Medulla oblongata (tissue), 1 donor: Measurements from ENCODE around the gene PACSIN1.
"Not testable (repeated sequence)": the region's sequence is repeated elsewhere in the genome, so short reads cannot be mapped to it uniquely, and the experiment has no call there.

ENCODE experiments used
- DNase-seq: peaks from one replicate; pipeline ENCODE4 v3.0.0-alpha.2; 2015; ENCODE audit errors: extremely low spot score

Gene PACSIN1

DNA sequence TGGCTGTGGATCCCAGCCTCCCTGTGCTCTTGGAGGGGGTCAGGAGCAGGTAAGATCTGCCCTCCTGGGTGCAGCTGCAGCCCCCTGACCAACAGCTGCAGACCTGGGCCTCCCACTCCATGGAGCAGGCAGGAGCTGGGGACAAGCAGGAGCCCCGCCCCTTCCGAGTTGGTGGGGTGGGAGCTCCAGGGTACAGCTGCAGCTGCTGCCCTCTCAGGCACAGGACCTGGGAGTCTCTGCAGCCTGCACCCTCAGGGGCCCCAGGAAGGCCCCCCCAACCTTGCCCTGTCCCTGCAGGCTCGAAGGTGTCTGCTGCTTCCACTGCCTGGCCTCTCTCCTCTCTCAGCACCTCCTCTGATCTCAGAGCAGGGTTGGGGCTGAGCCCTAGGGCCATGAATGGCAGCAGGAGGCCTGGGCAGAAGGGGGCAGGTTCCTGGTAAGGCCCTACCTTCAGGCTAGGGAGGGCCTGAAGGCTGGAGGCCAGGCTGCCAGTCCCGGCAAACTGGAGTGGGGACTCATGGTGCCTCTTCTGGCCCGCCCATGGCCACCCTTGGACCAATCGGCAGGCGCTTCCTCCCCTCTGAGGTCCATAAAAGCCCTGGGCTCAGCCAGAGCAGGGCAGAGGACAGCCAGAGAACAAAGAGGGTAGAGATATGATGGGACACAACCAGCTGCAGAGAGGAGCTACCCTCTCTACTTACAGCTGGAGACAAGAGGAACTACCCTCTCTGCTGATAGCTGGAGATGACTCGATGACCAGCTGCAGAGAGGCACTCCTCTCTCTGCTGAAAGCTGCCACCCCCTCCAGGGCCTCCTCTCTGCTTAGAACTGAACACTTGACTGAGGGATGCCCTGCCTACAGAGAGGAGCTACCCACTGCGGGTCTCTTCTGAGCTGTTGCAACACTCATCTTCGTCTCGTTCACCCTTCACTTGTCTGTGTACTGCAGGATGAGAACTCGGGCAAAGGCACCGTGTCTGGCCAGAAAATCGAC lies 7.8 kb upstream of the PACSIN1 start:
- no peak for DNase-seq

DNA sequence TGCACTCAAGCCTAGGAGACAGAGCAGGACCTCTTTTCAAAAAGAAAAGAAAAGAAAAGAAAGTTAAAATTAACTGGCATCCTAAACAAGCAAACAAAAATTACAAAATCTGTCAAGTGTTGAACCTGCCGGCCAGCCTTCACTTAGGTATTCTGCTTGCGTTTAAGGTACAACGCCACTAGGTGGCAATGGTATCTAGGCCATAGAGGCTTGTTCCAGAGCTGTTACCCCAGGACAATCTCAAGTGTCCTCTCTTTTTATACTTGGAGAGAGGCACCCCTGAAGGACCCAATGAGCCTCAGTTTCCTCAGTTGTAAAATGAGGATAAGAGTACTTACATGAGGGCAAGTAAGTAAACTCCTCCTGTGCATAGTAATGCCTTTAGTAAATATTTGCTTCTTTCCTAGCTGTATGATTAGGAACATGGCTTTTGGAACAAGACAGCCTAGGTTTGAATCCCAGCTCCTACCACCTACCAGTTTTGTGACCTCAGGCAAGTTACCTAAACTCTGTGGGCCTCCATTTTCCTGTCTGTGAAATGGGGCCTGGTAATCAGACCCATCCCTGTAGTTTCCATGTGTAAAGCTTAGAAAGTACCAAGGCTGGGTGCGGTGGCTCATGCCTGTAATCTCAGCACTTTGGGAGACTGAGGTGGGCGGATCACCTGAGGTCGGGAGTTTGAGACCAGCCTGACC lies 5.8 kb upstream of the PACSIN1 start:
- DNase-seq: peak; percentile 36

DNA sequence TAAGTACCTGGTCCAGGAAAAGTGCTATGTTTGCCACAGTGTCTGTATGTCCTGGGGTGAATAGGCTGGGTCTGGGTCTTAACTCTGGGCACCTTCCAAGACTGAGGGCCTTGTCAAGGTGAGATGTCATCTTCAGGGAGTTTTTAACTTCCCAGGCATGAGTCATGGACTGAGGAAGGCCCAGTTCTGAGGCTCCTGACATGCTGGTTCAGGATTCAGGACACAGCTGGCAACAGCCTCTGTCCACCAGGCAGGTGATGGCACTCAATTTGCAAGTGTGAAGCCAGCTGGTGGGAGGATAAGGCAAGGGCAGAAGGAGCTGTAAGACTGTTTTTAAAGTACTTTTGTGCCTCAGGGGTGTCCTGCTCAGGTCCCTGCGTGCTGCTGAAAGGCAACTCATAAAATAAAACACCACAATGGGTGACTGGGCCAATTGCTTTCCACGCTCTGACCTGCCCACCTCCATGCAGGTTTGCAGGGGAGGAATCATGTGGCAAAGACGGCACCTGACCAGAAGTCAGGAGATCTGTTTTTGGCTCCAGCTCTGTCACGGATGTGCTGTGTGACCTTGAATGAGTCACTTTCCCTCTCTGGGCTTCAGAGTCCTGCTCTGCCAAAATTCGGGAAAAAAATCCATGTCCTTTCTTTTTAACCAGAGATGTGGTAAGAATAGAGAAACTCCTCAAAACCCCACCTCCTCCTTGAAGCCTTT lies 4.9 kb upstream of the PACSIN1 start:
- no peak for DNase-seq

DNA sequence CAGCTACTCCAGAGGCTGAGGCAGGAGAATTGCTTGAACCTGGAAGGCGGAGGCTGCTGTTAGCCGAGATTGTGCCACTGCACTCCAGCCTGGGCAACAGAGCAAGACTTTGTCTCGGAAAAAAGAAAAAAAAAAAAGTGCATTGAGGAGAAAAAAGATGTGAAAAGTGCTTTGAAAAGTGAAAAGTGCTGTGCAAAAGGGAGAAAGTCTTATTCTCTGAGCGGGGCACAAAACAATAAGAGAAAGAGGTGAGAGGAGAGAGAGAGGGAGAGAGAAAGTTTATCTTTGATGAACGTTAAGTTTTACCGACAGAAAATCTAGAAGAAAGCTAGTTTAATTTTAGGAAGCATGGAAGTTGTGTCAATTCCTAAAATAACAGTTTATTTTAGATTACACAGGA lies 3.9 kb upstream of the PACSIN1 start:
- DNase-seq: no peak

DNA sequence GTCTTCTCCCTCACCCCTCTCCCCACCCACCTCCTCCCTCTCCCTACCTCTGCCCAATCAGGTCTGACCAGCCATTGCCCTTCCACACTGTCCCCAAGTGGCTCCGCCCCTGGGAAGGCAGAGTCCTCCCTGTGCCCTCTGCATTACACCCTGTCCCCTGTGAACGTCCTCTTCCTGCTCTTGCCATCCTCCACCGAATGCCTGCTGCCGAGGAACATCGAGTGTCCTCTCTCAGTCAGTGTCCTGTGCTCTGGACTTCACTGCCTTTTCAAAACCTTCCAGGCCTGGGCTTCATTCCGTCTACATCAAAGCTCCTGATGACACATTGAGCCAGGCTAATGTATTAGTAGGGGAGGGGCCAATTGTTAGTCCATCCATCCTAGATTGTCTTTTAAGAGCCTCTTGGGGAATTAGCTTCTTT lies 3.3 kb upstream of the PACSIN1 start:
- DNase-seq: no peak

DNA sequence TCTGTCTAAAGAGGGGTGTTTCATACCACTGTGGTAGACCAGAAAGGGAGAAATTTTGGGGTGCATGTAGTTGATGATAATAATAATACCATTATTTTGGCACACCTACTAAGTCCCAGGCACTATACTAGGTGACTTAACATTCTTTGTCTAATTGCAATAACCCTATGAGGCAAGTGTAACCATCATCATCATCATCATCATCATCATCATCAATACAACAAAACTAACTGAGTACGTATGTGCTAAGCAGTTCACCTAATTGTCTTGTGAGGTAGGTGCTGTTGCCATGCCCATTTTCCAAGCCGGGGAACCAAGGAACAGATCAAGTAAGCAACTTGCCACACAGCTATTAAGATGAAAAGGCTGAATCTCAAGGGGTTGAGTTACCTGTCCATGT lies 2.6 kb upstream of the PACSIN1 start:
- DNase-seq: no peak

DNA sequence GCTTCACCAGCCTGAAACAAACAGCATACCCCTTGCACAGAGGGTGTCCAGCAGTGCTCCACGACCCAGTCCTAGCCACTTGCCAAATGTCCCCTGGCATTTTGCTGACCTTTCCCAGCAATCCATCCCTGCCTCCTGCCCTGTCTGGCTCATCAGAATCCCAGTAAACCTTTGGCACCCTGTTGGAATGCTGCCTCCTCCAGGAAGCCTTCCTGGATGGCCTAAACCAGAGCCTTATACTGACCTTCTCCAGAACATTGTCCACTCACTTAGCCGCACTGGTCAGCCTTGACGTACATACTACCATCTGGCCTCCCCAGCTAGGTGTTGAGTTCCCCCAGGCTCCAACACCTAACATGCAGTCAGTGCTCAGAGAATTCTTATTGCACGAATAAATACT lies 2.0 kb upstream of the PACSIN1 start:
- DNase-seq: no peak

DNA sequence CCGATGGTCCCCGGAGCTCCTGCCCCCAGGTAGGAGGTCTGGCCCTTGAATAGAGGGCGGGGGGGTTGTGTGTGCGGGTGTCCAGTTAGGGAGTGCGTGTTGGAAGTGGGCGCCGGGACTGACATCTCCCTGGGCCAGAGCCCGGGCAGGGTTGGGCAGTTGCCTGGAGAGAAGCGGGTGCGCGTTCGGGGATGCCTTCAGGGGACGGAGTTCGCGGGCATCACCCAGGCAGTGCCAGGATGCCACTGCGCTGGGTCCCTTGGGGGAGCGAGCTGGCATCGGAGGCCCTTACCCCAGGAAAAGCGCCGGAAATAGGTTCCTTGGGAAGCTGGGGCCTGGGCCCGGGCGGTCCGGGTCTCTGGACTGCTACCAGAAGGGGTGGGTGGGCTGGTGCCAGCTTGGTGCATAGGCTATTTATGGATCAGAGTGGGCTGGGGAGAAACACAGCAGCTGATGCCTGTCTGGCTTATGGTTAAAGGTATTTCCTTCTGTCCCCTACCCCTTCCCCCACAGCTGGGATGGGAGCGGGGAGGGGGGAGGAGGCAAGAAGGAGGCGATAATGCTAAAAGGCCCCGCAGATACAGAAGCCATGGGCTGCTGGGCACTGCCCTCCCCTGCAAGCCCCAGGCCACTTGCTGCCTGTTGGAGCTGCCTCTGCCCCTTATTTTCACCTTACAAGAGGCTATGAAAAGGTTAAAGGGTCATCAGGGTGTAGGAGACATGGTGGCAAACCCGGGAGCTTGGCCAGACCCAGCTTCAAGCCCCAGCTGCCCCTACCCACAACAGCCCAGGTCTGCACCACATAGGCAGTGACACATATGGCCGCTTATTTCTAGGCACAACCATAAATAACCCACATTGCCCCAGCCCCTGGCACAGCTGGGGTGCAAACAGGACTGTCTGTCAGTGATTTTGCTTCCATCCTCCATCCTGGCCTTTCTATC lies 638 bp downstream of the PACSIN1 start:
- no peak for DNase-seq

DNA sequence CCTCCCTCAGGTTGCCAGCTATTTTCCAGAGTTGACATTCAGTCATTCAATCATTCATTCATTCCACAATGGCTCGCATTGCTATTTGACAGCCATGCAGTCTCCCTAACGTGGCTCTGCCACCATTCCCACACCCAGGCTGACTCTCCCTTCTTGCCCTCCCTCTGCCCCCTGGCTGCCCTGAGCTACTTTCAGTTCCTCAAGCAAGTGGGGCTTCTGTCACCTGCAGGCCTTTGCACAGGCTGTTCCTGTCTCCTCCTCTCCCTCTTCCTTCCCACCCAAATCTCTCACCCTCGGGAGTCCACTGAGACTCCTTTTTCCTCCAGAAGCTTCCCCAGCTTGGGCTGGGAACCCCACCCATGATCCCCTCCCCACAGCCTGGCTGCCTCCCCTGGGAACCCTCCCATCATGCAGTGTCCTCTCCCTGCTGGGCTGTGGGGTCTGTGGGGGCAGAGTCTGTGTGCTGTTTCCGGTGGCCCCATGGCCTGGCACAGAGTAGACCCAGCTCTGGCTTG lies 2.6 kb downstream of the PACSIN1 start:
- DNase-seq: no peak

DNA sequence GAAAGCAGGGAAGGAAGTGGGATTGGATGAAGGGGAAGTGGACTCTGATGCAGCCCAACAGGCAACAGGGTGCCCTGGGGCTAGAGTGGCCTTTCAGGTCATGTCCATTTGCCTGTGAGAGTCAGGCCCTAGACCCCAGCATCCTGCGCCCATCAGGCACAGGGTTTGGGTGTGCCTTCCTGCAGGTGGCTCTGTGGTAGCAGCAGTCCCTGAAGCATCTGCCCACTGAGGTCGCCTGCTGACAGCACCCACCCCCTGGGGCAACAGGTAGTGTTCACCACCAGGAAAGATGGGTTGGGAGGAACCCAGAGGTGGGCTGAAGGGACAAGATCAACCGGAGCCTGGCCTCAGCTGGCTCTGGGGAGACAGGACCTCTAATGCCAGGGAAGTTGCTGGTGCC lies 3.6 kb downstream of the PACSIN1 start:
- DNase-seq: no peak

DNA sequence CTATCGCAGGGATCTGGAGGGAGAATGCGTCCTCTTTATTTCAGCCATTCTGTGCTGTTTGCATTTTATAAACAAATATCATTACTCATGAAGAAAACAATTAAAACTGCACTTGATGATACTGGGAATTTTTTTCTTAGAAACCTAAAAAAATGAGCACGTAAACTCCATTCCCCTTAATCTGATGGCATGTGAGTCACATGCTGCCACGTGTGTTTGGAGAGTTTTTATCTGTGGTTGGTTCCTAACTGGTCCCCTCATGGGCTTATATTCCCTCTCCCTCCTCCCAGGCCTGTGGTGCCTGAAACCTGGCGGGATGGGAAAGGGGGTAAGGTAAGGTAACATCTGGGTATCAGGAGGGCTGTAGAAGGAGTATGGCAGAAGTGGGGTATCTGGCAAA lies 6.5 kb downstream of the PACSIN1 start:
- DNase-seq: no peak

DNA sequence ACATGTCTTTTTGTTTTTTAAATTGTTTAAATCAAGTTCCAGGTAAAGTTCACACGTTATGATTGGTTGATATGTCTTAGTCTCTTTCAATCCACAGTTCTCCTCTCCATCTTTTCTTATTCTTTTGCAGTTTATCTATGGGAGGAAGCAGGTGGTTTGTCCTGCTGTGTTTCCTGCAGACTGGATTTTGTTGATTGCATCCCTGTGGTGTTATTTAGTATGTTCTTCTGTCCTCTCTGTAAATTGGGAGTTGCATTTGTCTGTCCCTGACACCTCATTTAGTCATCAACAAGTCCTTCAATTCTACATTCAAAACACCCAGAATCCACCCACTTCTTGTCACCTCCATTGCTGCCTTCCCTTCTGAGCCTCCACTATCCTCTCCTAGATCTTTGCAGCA lies 8.1 kb downstream of the PACSIN1 start:
- DNase-seq: no peak

DNA sequence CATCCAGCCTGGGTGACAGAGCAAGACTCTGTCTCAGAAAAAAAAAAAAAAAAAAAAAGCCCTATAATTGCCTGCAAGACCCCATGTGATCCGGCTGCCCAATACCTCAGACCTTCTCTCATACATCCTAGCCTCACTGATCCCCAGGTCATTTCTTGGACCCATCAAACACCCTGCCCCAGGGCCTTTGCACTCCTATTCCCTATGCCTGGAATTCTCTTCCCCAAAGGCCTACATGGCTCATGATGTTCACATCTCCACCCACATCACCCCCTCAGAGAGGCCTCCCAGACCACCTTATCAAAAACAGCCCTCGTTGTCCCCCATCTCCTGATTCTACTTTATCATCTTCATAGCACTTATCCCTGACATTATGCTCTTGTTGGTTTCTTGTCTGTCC lies 8.9 kb downstream of the PACSIN1 start:
- DNase-seq: no peak

DNA sequence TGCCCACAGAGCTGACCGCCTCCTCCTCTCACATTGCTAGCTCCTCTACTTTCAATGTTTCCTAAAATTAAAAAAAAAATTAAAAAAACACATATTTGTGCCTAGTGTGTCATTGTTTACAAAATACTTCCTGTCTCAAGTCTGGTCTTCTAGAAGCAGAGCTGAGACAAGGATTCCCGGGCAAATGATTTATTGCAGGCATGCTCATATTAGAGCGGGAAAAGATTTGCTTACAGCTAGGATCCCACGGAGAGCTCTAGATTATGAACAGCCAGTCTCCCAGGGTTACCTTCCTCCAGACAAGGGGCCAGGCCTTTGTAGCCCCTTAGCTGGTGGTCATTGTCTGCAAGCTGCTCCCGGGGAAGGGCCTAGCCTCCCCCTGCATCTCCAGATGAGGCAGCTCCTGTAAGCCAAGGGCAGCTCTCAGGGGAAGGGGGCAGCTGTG lies 9.4 kb downstream of the PACSIN1 start:
- DNase-seq: no peak

DNA sequence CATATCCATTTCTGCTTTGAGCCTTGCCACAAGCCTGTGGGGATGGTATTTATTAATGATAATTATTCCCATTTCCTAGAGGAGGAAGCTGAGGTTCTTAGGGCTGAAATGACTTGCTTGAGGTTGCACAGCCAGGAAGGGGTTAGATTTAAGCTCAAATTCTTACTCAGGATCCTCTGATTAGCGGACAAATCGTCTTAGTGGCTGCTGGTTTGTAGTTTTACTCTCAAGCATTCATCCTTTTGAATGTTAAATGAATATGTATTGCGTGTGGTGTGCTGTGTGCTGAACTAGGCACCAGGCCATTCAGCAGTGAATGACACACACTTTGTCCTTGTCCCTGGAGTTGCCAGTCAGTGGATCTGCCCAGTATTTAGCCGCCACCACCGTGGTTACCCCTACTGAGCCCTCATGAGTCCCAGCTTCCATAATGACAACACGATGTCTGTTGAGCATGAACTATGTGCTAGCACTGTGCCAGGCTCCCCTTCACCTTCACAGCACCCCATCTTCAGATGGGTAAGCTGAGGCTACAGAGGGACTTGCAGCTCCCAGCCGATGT lies 10.0 kb downstream of the PACSIN1 start:
- DNase-seq: no peak

DNA sequence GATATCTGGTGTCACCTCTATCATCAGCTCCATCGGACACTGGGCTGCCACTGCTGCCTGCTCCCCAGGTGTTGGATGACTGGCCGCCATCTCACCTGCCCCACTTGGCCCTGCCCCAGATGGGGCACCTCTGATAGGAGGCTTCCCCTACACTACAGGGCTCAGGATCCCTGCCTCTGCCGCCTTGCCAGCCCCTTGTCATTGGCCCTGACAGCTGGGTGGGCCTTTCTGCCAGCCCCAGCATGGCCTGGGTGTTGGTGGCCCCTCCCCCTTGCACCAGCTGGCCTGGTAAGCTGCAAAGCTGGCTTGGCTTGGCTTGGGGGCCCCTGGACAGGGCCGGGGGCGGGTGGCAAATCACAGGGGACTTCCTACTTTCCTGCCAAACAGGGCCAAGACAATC lies 10.6 kb downstream of the PACSIN1 start:
- no peak for DNase-seq

DNA sequence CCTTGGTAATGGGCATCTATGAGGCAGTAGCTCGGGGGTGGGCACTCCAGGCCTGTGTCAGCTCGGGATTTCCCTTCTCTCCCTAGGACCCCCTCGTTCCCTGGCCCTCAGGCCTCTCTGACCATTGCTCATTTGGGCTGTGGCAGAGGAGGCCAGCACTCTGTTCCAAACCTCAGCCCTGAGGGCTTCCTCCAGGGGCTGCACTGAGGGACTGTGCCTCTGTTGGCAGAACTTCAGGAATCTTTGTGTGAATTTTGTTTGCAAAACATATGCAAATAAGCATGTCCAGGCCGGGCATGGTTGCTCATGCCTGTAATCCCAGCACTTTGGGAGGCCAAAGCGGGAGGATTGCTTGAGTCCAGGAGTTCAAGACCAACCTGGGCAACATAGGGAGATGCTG lies 11.0 kb downstream of the PACSIN1 start:
- no peak for DNase-seq

DNA sequence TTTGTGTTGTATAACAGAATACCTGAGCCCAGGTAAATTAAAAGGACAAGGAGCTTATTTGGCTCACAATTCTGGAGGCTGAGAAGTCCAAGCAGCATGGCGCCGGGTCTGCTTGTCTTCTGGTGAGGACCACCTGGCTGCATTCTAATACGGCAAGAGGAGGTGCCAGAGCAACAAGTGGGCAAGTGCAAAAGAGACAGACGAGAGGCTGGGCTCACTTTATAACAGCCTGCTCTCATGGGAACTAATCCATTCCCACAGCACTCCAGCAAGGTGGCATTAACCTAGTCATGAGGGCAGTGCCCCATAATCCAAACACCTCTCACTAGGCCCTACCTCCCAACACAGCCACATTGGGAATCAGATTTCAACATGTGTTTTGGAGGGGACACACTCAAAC lies 12.9 kb downstream of the PACSIN1 start:
- DNase-seq: no peak

DNA sequence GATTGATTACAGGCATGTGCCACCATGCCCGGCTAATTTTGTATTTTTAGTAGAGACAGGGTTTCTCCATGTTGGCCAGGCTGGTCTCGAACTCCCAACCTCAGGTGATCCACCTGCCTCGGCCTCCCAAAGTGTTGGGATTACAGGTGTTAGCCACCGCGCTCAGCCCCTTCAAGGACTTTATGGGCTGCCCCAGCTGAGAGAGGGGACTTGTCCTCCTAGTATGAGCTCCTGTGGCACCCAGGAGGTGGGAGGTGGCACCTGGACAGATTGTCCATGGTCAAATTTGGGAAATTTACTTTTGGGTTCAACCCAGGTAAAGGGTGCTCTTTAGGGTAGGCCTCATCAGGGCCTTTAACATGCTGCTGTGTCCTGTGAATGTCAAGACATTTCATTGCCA lies 17.9 kb downstream of the PACSIN1 start:
- not testable (repeated sequence) for DNase-seq

DNA sequence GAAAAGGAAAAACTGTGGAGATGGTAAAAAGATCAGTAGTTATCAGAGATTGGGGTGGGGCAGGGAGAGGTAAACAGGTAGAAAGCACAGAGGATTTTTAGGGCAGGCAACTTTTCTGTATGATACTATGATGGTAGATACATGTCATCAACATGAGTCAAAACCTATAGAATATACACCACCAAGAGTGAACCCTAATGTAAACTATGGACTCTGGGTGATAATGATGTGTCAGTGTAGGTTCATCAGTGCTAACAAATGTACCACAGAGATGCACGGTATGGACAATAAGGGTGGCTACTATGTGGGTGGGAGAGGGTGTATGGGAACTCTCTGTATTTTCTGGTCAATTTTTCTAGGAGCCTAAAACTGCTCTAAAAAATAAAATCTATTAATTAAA lies 18.5 kb downstream of the PACSIN1 start:
- DNase-seq: no peak

DNA sequence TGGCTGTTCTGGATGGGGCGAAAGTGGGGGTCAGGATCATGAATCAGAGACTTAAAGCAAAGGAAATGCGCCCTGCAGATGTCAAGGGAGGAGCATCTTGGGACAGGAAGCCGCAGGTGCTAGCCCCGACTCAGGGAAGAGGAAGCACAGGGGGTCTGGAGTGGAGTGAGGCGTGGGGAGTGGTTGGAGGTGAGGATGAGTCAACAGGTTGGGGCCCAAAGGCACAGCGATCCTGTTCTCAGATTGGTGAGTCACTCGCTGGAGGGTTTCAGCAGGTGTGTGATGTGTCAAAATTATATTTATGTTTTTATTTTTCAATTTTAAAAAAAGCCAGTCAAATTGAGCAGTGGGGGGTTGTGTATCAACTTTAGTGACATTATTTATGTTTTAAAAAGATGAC lies 19.0 kb downstream of the PACSIN1 start:
- DNase-seq: no peak
